Brain microvascular endothelial cell (primary cell): ENCODE measurements around the gene CRYBG3.

Source experiments
- DNase-seq: peaks from one replicate; pipeline ENCODE4 v3.0.0-alpha.2; 2020
- H3K27ac ChIP-seq: fragments of 250-450 bp; sonication (Bioruptor Pico); 2 replicates; pipeline ENCODE4 v1.5.1; 2020; ENCODE audit warnings: mild to moderate bottlenecking, moderate library complexity
- H3K27me3 ChIP-seq: fragments of 250-450 bp; sonication (Bioruptor Pico); replicated peaks from 2 replicates; pipeline ENCODE4 v1.5.1; 2020; ENCODE audit warnings: mild to moderate bottlenecking
- H3K36me3 ChIP-seq: fragments of 250-450 bp; sonication (Bioruptor Pico); replicated peaks from 2 replicates; pipeline ENCODE4 v1.5.1; 2020; ENCODE audit warnings: mild to moderate bottlenecking
- H3K4me3 ChIP-seq: 2 replicates; pipeline ENCODE4 v1.5.1; 2011; ENCODE audit warnings: low read depth, mild to moderate bottlenecking, control low read depth, low read length, moderate library complexity
- CTCF ChIP-seq: IDR thresholded peaks from 2 replicates; pipeline ENCODE4 v1.5.1; 2011; ENCODE audit warnings: low read depth, mild to moderate bottlenecking, moderate library complexity, low read length, control low read depth, inconsistent platforms; ENCODE audit errors: missing control alignments
- in situ Hi-C: cut with HindIII; loops from 2 replicates; pipeline ENCODE4 v1.10.0; 2017; ENCODE audit warnings: low sequenced_read_pairs, low pct_ligation_motif_present

Gene CRYBG3

GRCh38 chr3:97970956-97971620 is 149.3 kb downstream of the CRYBG3 start:
- no peaks in the 10 kb centered on the region for H3K27me3 ChIP-seq
- TF ChIP-seq CTCF = no peak
- H3K36me3 ChIP-seq = peaks cover 3% of the 10 kb centered on the region
- in situ Hi-C loops = no loop called here
- DNase-seq = no peak
- peak overlapping the region; percentile 68 for H3K4me3 ChIP-seq
- H3K27ac ChIP-seq = no peak overlapping the region

GRCh38 chr3:97971679-97972567 is 150.1 kb downstream of the CRYBG3 start, which contains the start of gene RIOX2:
TSS of gene RIOX2 (minus strand) at chr3:97972431. CDS start at chr3:97967593, 4,838 bp downstream.
- H3K27me3 ChIP-seq = no peaks in the 10 kb centered on the region
- H3K36me3 ChIP-seq = peaks cover 2% of the 10 kb centered on the region
- peak; percentile 23 for TF ChIP-seq CTCF
- in situ Hi-C loops = no loop called here
- peak within 1 kb of the TSS; percentile 36 for H3K27ac ChIP-seq
- peak; percentile 61 for DNase-seq
- H3K4me3 ChIP-seq = peak within 1 kb of the TSS; percentile 68

- H3K27ac ChIP-seq = no peak overlapping the region
- H3K4me3 ChIP-seq = no peak overlapping the region
- in situ Hi-C loops = no loop called here
- DNase-seq = no peak
- no peak for TF ChIP-seq CTCF
- no peaks in the 10 kb centered on the region for H3K27me3 ChIP-seq
- H3K36me3 ChIP-seq = no peaks in the 10 kb centered on the region
Measured at GRCh38 chr3:97972976-97973375, 151.2 kb downstream of the CRYBG3 start.

GRCh38 chr3:97974996-97975395 is 153.2 kb downstream of the CRYBG3 start:
- no peak overlapping the region for H3K4me3 ChIP-seq
- H3K27ac ChIP-seq = no peak overlapping the region
- in situ Hi-C loops = no loop called here
- H3K27me3 ChIP-seq = no peaks in the 10 kb centered on the region
- no peaks in the 10 kb centered on the region for H3K36me3 ChIP-seq
- no peak for TF ChIP-seq CTCF
- DNase-seq = no peak

- TF ChIP-seq CTCF = no peak
- Histone ChIP-seq H3K27me3 (no peaks in the 10 kb centered on the region), H3K36me3 (no peaks in the 10 kb centered on the region), H3K27ac (no peak overlapping the region), H3K4me3 (no peak overlapping the region)
- in situ Hi-C loops = no loop called here
- DNase-seq = no peak
Measured at GRCh38 chr3:97975466-97975865, 153.7 kb downstream of the CRYBG3 start.
